Endodermal cell (in vitro differentiated cells): ENCODE data around the gene DDRGK1. TPM values are rescaled to one million over a fixed set of nuclear protein-coding genes. Genes with fewer than 3 reads are reported as not detected.

Experiments used
- DNase-seq: peaks from one replicate; pipeline ENCODE4 v3.0.0-alpha.2; 2017
- H3K27ac ChIP-seq: 2 replicates; pipeline ENCODE4 v1.5.1; 2013; ENCODE audit warnings: mild to moderate bottlenecking, low read depth, low read length, moderate library complexity
- H3K27me3 ChIP-seq: 2 replicates; pipeline ENCODE4 v1.6.1; 2013; ENCODE audit warnings: mild to moderate bottlenecking, low read length, moderate library complexity; ENCODE audit not compliant: insufficient read depth, control insufficient read depth, poor library complexity, severe bottlenecking
- H3K36me3 ChIP-seq: 2 replicates; pipeline ENCODE4 v1.7.0; 2013; ENCODE audit warnings: mild to moderate bottlenecking, low read length, moderate library complexity; ENCODE audit not compliant: control insufficient read depth, insufficient read depth
- H3K4me1 ChIP-seq: one replicate; pipeline ENCODE4 v1.7.0; 2013; ENCODE audit warnings: low read length; ENCODE audit not compliant: control insufficient read depth, insufficient read depth
- H3K4me3 ChIP-seq: 2 replicates; pipeline ENCODE4 v1.5.1; 2013; ENCODE audit warnings: mild to moderate bottlenecking, low read length, moderate library complexity
- H3K9ac ChIP-seq: 2 replicates; pipeline ENCODE4 v1.6.1; 2013; ENCODE audit warnings: mild to moderate bottlenecking, low read length, moderate library complexity; ENCODE audit not compliant: poor library complexity, severe bottlenecking; ENCODE audit errors: extremely low read depth
- H3K9me3 ChIP-seq: 2 replicates; pipeline ENCODE4 v1.6.1; 2013; ENCODE audit warnings: mild to moderate bottlenecking, low read length, moderate library complexity; ENCODE audit not compliant: control insufficient read depth
- H3K27ac Mint-ChIP-seq: 2 replicates; pipeline ENCODE4 v1.8.0; 2020; ENCODE audit warnings: mixed read lengths
- H3K27me3 Mint-ChIP-seq: 2 replicates; pipeline ENCODE4 v1.8.0; 2021; ENCODE audit warnings: mild to moderate bottlenecking, mixed read lengths; ENCODE audit not compliant: insufficient read depth
- H3K36me3 Mint-ChIP-seq: 2 replicates; pipeline ENCODE4 v1.8.0; 2020; ENCODE audit warnings: low read depth, mixed read lengths
- H3K4me1 Mint-ChIP-seq: 2 replicates; pipeline ENCODE4 v1.8.0; 2020; ENCODE audit warnings: mixed read lengths
- H3K4me3 Mint-ChIP-seq: 2 replicates; pipeline ENCODE4 v1.8.0; 2020; ENCODE audit warnings: mild to moderate bottlenecking, moderate library complexity, mixed read lengths
- H3K9me3 Mint-ChIP-seq: 2 replicates; pipeline ENCODE4 v1.8.0; 2020; ENCODE audit warnings: mild to moderate bottlenecking, mixed read lengths
- CTCF ChIP-seq: fragments of 200-600 bp; sonication (generic); conservative IDR thresholded peaks from 2 replicates; pipeline ENCODE4 v1.5.0; 2021; ENCODE audit warnings: antibody characterized with exemption, mild to moderate bottlenecking
- WGBS, 2 experiments: methylation state at CpG; one replicate each; pipeline versions ENCODE4 v1.1.5 to v1.1.7; 2013; ENCODE audit warnings: missing lambda C conversion rate in 2 of 2, mixed read lengths in 1 of 2; ENCODE audit not compliant: insufficient coverage in 1 of 2, insufficient read length in 1 of 2; 5-methylcytosine and 5-hydroxymethylcytosine counted together
- total RNA-seq, 2 donors: library from RNA; stranded (reverse); fragmentation: NEBNext Ultra II Directional in 1 of 2; extraction: Animal tissue kit (Norgen Biotek cat#: 25700) in 1 of 2; gene quantifications; 2 replicates in 1 of 2; 3 replicates in 1 of 2; pipeline ENCODE4 v1.2.1, GENCODE V29; 2021

DDRGK1 gene
- total RNA-seq, 2 donors from 2014 or later: 55.0 to 59.3 TPM

- Histone ChIP-seq H3K36me3 (peaks cover 12% of the 10 kb centered on the region), H3K27ac (no peak overlapping the region), H3K9me3 (peaks cover 4% of the 10 kb centered on the region), H3K4me3 (no peak overlapping the region), H3K27me3 (no peaks in the 10 kb centered on the region), H3K9ac (no peak overlapping the region), H3K4me1 (no peaks in the 10 kb centered on the region)
- no peak for DNase-seq
- H3K36me3 Mint-ChIP-seq: peaks cover 23% of the 10 kb centered on the region
- no peaks in the 10 kb centered on the region for H3K4me1 Mint-ChIP-seq
- H3K4me3 Mint-ChIP-seq: no peak overlapping the region
- TF ChIP-seq CTCF: no peak
- peaks cover 1% of the 10 kb centered on the region for H3K9me3 Mint-ChIP-seq
- H3K27me3 Mint-ChIP-seq: no peaks in the 10 kb centered on the region
- H3K27ac Mint-ChIP-seq: no peak overlapping the region
- 86 to 100% methylated on average over 2 to 3 of the region's 3 CpGs for WGBS, 2 experiments
Measured at GRCh38 chr20:3141757-3142156, 62.7 kb downstream of the DDRGK1 start.

Other genes with a start within 250 kb of the DDRGK1 start
- gene GNRH2, start 161.1 kb downstream of the DDRGK1 start, total RNA-seq: 1 to 10 TPM in 1 of 2 donors, not detected in 1; 2.5 TPM
- 10 to 100 TPM; 75.1 to 87.7 TPM for gene MRPS26, start 158.6 kb downstream of the DDRGK1 start, total RNA-seq
- not detected for gene OXT, start 133.1 kb downstream of the DDRGK1 start, total RNA-seq
- not detected for gene AVP, start 120.0 kb downstream of the DDRGK1 start, total RNA-seq
- gene FASTKD5, start 44.8 kb downstream of the DDRGK1 start, total RNA-seq: 10 to 100 TPM; 13.9 to 20.0 TPM
- 10 to 100 TPM in 1 of 2 donors, 1 to 10 TPM in 1; 5.3 to 10.8 TPM for gene UBOX5, start 44.8 kb downstream of the DDRGK1 start, total RNA-seq
- gene LZTS3, start 31.1 kb downstream of the DDRGK1 start, total RNA-seq: 10 to 100 TPM; 26.8 to 27.7 TPM
- 10 to 100 TPM; 50.8 to 53.6 TPM for gene ITPA, start 4.8 kb upstream of the DDRGK1 start, total RNA-seq
- gene SLC4A11, start 34.5 kb upstream of the DDRGK1 start, total RNA-seq: 10 to 100 TPM in 1 of 2 donors, 1 to 10 TPM in 1; 3.8 to 12.4 TPM
- gene DNAAF9, start 203.0 kb upstream of the DDRGK1 start, total RNA-seq: 10 to 100 TPM in 1 of 2 donors, 1 to 10 TPM in 1; 9.6 to 12.1 TPM